ENCODE data around the gene EYS. TPM values are rescaled to one million over a fixed set of nuclear protein-coding genes. Genes with fewer than 3 reads are reported as not detected.

The EYS gene
- polyA plus RNA-seq, 1 experiment: not detected

DNA sequence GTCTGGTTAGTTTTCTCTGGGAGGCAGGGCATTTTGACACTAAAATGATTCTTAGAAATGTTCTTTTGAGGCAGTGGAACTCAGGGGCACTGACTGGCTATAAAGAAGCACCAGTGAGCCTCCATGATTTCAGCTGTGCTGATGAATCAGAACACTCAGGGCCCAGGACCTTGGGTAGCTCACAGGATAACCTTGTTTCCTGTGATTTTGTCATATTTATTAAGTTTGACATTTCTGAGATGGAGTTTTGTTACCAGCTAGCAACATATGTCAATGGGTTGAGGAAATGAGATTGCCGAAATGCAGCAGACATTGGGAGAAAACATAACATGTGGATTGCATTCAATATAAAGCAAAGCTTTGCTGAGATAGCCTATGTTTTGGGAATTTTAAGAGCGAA is 802.4 kb downstream of the EYS start:
- no peak for TF ChIP-seq CTCF (IDR thresholded peaks at IDR 0.05; ENCODE audit: insufficient read depth, low read depth, low read length)
- Histone ChIP-seq H3K4me3 (ENCODE audit: low read depth, low read length) (no peak overlapping the region), H3K27me3 (ENCODE audit: control insufficient read depth, insufficient read depth, low read length) (no peaks in the 10 kb centered on the region), H3K36me3 (ENCODE audit: control insufficient read depth, insufficient read depth, low read length) (no peaks in the 10 kb centered on the region)
- POLR2A ChIA-PET: no interaction called here
- no peak for DNase-seq (ENCODE audit: low read depth)
- CTCF ChIA-PET: no interaction called here

- H3K4me3 ChIP-seq (ENCODE audit: low read depth, low read length): no peak overlapping the region
- no peaks in the 10 kb centered on the region for H3K27me3 ChIP-seq (ENCODE audit: control insufficient read depth, insufficient read depth, low read length)
- no peak for TF ChIP-seq CTCF (IDR thresholded peaks at IDR 0.05; ENCODE audit: insufficient read depth, low read depth, low read length)
- no peak for DNase-seq (ENCODE audit: low read depth)
- ChIA-PET CTCF (no interaction called here), POLR2A (no interaction called here)
- no peaks in the 10 kb centered on the region for H3K36me3 ChIP-seq (ENCODE audit: control insufficient read depth, insufficient read depth, low read length)
Observed at GRCh38 chr6:64902596-64902995, 804.4 kb downstream of the EYS start.

- ChIA-PET CTCF (no interaction called here), POLR2A (no interaction called here)
- TF ChIP-seq CTCF (IDR thresholded peaks at IDR 0.05; ENCODE audit: insufficient read depth, low read depth, low read length): no peak
Observed at GRCh38 chr6:64896939-64897338, 810.1 kb downstream of the EYS start.

GRCh38 chr6:64895945-64896344 is 811.1 kb downstream of the EYS start:
- no peaks in the 10 kb centered on the region for H3K27me3 ChIP-seq (ENCODE audit: control insufficient read depth, insufficient read depth, low read length)
- TF ChIP-seq CTCF (IDR thresholded peaks at IDR 0.05; ENCODE audit: insufficient read depth, low read depth, low read length): no peak
- H3K4me3 ChIP-seq (ENCODE audit: low read depth, low read length): no peak overlapping the region
- no peaks in the 10 kb centered on the region for H3K36me3 ChIP-seq (ENCODE audit: control insufficient read depth, insufficient read depth, low read length)
- ChIA-PET POLR2A (no interaction called here), CTCF (no interaction called here)
- DNase-seq (ENCODE audit: low read depth): no peak

More at GRCh38 chr6:64896939-64897338, 810.1 kb downstream of the EYS start:
- no peak overlapping the region for H3K4me3 ChIP-seq (ENCODE audit: low read depth, low read length)
- H3K27me3 ChIP-seq (ENCODE audit: control insufficient read depth, insufficient read depth, low read length): no peaks in the 10 kb centered on the region
- H3K36me3 ChIP-seq (ENCODE audit: control insufficient read depth, insufficient read depth, low read length): no peaks in the 10 kb centered on the region
- no peak for DNase-seq (ENCODE audit: low read depth)

- no peaks in the 10 kb centered on the region for H3K36me3 ChIP-seq (ENCODE audit: control insufficient read depth, insufficient read depth, low read length)
- no peaks in the 10 kb centered on the region for H3K27me3 ChIP-seq (ENCODE audit: control insufficient read depth, insufficient read depth, low read length)
- no peak overlapping the region for H3K4me3 ChIP-seq (ENCODE audit: low read depth, low read length)
- DNase-seq (ENCODE audit: low read depth): no peak
- ChIA-PET POLR2A (no interaction called here), CTCF (no interaction called here)
- TF ChIP-seq CTCF (IDR thresholded peaks at IDR 0.05; ENCODE audit: insufficient read depth, low read depth, low read length): no peak
Observed at GRCh38 chr6:64890609-64891008, 816.4 kb downstream of the EYS start.
